GM12892 (cell line): ENCODE results near the gene TMSB4Y.

Experiments
- POLR2A ChIP-seq: IDR thresholded peaks from 2 replicates; pipeline ENCODE4 v1.6.1; 2011; ENCODE audit warnings: low read depth, low read length, control low read depth
- POLR2AphosphoS5 ChIP-seq: IDR thresholded peaks from 2 replicates; pipeline ENCODE4 v1.6.1; 2011; ENCODE audit warnings: low read depth, low read length, control low read depth

- TF ChIP-seq POLR2AphosphoS5 (no peak), POLR2A (no peak)
Measured at GRCh38 chrY:13702276-13702675, 1.4 kb upstream of the TMSB4Y start.
